Gastroesophageal sphincter (tissue), 4 donors: ENCODE results near the gene ARRDC4. TPM values are rescaled to one million over a fixed set of nuclear protein-coding genes. Genes with fewer than 3 reads are reported as not detected.

Experiments used
- ATAC-seq: fragments of 150-250 bp; one replicate; pipeline ENCODE4 v1.9.1; 2016; ENCODE audit warnings: mild to moderate bottlenecking, moderate library complexity
- H3K27ac ChIP-seq, 4 donors: fragments of 200-600 bp; sonication (generic) in 3 of 4; 1 replicate in 3 of 4; 2 replicates in 1 of 4; pipeline ENCODE4 v1.5.1; 2016 to 2019
- H3K27me3 ChIP-seq: fragments of 200-600 bp; sonication (generic); one replicate; pipeline ENCODE4 v1.5.1; 2019
- H3K36me3 ChIP-seq, 2 donors: fragments of 200-600 bp; sonication (generic); one replicate each; pipeline ENCODE4 v1.5.1; 2019; ENCODE audit warnings: control low read depth in 1 of 2
- H3K4me1 ChIP-seq, 3 donors: fragments of 200-600 bp; sonication (generic); 1 replicate in 2 of 3; 2 replicates in 1 of 3; pipeline ENCODE4 v1.5.1; 2016 to 2019; ENCODE audit warnings: control low read depth in 2 of 3
- H3K4me3 ChIP-seq, 2 donors: fragments of 200-600 bp; sonication (generic); one replicate each; pipeline ENCODE4 v1.5.1; 2019; ENCODE audit warnings: mild to moderate bottlenecking in 1 of 2, moderate library complexity in 1 of 2
- H3K9me3 ChIP-seq, 3 donors: fragments of 200-600 bp; sonication (generic); one replicate each; pipeline ENCODE4 v1.5.1; 2017 to 2019; ENCODE audit warnings: control low read depth in 2 of 3
- EP300 ChIP-seq: sonication (generic); formaldehyde crosslinking; IDR thresholded peaks from one replicate; pipeline ENCODE4 v1.6.1; 2017; ENCODE audit warnings: antibody characterized with exemption, mild to moderate bottlenecking
- POLR2A ChIP-seq, 2 donors: fragments of 450-650 bp; IDR thresholded peaks; one replicate each; pipeline ENCODE4 v1.6.1; 2017; ENCODE audit warnings: antibody characterized with exemption in 2 of 2, mild to moderate bottlenecking in 2 of 2, moderate library complexity in 1 of 2
- POLR2AphosphoS5 ChIP-seq: sonication (generic); formaldehyde crosslinking; IDR thresholded peaks from one replicate; pipeline ENCODE4 v1.6.1; 2017; ENCODE audit warnings: antibody characterized with exemption
- WGBS, 2 donors: methylation state at CpG; one replicate each; pipeline ENCODE4 v1.1.5; 2018; ENCODE audit warnings: low coverage in 1 of 2; 5-methylcytosine and 5-hydroxymethylcytosine counted together
- total RNA-seq, 4 donors: library from RNA; depleted of rRNA; stranded (reverse); fragments of >200 nt; gene quantifications; one replicate each; pipeline ENCODE4 v1.1.0, GENCODE V29; 2016
- TF ChIP-seq, protein P1 (sequence below), 4 experiments: fragments of 200-600 bp in 2 of 4; fragments of 450-650 bp in 2 of 4; sonication (generic) in 1 of 4; IDR thresholded peaks; one replicate each; pipeline ENCODE4 v1.5.1; 2017 to 2019; ENCODE audit warnings: antibody characterized with exemption in 4 of 4, mild to moderate bottlenecking in 2 of 4, moderate library complexity in 2 of 4

The ARRDC4 gene
- total RNA-seq, 4 donors from 2014 or later: 49.5 to 176 (median 116) TPM

DNA sequence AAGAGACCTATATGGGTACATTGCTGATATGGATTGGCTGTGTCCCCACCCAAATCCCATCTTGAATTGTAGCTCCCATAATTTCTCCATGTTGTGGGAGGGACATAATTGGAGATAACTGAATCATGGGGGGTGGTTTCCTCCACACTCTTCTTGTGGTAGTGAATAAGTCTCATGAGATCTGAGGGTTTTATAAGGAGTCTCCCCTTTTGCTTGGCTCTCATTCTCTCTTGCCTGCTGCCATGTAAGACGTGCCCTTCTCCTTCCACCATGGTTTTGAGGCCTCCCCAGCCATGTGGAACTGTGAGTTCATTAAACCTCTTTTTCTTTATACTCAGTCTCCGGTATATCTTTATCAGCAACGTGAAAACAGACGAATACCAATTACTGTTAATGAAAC lies 5.0 kb upstream of the ARRDC4 start:
- Histone ChIP-seq H3K36me3 (no peaks in the 10 kb centered on the region), H3K27me3 (no peaks in the 10 kb centered on the region), H3K9me3 (no peaks in the 10 kb centered on the region), H3K27ac (no peak overlapping the region), H3K4me3 (no peak overlapping the region), H3K4me1 (peaks cover 0 to 7% (median 0%) of the 10 kb centered on the region in 3 donors)
- TF ChIP-seq POLR2A (IDR thresholded peaks at IDR 0.05): no peak
- TF ChIP-seq, protein P1, sequence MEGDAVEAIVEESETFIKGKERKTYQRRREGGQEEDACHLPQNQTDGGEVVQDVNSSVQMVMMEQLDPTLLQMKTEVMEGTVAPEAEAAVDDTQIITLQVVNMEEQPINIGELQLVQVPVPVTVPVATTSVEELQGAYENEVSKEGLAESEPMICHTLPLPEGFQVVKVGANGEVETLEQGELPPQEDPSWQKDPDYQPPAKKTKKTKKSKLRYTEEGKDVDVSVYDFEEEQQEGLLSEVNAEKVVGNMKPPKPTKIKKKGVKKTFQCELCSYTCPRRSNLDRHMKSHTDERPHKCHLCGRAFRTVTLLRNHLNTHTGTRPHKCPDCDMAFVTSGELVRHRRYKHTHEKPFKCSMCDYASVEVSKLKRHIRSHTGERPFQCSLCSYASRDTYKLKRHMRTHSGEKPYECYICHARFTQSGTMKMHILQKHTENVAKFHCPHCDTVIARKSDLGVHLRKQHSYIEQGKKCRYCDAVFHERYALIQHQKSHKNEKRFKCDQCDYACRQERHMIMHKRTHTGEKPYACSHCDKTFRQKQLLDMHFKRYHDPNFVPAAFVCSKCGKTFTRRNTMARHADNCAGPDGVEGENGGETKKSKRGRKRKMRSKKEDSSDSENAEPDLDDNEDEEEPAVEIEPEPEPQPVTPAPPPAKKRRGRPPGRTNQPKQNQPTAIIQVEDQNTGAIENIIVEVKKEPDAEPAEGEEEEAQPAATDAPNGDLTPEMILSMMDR (IDR thresholded peaks at IDR 0.05): no peak
- TF ChIP-seq POLR2AphosphoS5: no peak
- no peak for TF ChIP-seq EP300
- no peak for ATAC-seq
- WGBS, 2 donors: 90 to 93% methylated on average over 4 of the region's 4 CpGs

DNA sequence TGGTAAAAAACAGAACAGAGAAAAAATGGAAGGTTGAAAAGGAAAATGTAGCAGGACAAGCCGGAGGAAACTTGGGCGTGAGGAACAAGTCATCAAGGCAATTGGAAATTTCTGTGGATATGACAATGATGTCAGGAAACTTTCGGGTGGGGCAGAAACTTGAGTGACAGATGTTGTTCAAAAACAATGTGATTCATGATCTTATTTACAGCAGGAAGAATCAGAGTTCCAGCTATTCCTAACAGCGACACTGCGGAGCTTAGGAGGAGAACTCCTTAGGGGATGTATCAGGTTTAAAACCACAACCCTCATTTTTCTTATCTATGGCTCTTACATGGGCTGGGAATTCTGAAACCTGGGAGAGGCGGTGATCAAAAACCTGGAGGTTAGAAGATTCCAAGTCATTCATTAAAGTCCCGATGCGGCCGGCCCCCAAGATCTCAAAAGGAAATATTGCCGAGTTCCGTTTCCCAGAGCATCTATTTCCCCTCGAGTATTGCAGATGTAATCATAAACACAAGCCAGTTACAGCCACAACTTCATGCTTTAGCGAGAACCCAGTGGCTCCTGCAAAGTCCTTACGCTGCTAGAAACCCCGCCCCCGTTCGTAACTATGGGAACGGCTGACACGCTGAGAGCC lies 659 bp upstream of the ARRDC4 start:
- H3K27ac ChIP-seq: peak overlapping the region; percentile 15 to 76 (median 71)
- TF ChIP-seq POLR2A (IDR thresholded peaks at IDR 0.05): no peak
- TF ChIP-seq, protein P1 (IDR thresholded peaks at IDR 0.05): no peak
- TF ChIP-seq POLR2AphosphoS5: no peak
- H3K4me3 ChIP-seq: peak overlapping the region; percentile 58 to 98
- H3K27me3 ChIP-seq: no peaks in the 10 kb centered on the region
- peaks cover 0 to 43% (median 0%) of the 10 kb centered on the region in 3 donors for H3K4me1 ChIP-seq
- no peaks in the 10 kb centered on the region for H3K36me3 ChIP-seq
- H3K9me3 ChIP-seq: no peaks in the 10 kb centered on the region
- WGBS, 2 donors: 4 to 7% methylated on average over 17 to 18 of the region's 19 CpGs
- ATAC-seq: no peak

DNA sequence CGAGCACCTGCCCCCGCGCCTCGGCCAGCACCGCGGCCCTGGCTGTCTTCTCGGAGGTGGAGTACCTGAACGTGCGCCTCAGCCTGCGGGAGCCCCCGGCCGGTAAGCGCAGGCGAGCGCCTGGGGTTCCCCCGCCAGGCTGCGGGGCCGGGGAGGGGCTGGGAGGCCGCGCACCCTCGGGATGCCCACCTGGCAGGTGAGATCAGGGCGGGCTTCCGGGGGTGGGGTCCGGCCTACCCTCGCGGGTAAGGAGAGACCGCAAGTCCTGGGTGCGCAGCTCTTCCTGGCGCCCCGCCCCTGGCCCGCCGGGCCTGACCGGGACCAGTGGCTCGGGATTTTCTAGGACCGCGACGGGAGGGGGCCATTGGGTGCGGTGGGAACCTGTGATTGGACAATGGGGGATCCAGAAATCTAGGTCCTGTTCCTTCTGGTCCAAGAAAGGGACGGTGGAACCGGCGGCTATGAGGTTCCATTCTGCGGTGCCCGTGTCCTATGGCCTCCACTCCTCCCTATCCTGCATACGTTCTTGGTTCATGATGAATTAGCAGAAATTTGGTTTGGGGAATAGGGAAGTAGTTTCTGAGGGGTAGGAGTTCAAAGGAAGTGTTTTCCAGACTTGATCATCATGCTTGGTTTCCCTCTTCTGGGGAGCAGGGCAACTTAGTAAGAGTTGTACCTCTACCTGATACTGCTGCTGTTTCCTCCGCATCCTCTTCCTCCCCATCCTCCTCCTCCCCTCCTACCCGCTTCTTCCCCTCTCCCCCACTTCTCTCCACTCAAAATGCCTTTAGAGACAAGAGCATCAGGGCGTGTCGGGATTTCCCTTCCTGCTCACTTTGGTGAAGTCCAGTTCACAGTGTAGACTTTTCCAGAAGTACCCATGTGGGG lies 808 bp downstream of the ARRDC4 start:
- peak overlapping the region; percentile 92 to 99 (median 98) for H3K27ac ChIP-seq
- peak; percentile 20 for ATAC-seq
- H3K4me1 ChIP-seq: peaks cover 2 to 58% (median 2%) of the 10 kb centered on the region in 3 donors
- peaks cover 0 to 6% of the 10 kb centered on the region in 2 donors for H3K36me3 ChIP-seq
- no peaks in the 10 kb centered on the region for H3K27me3 ChIP-seq
- H3K4me3 ChIP-seq: peak overlapping the region; percentile 88 to 98
- no peaks in the 10 kb centered on the region for H3K9me3 ChIP-seq
- TF ChIP-seq POLR2AphosphoS5: peak; percentile 45
- no peak for TF ChIP-seq EP300
- 11 to 26% methylated on average over 5 to 10 of the region's 48 CpGs for WGBS, 2 donors

DNA sequence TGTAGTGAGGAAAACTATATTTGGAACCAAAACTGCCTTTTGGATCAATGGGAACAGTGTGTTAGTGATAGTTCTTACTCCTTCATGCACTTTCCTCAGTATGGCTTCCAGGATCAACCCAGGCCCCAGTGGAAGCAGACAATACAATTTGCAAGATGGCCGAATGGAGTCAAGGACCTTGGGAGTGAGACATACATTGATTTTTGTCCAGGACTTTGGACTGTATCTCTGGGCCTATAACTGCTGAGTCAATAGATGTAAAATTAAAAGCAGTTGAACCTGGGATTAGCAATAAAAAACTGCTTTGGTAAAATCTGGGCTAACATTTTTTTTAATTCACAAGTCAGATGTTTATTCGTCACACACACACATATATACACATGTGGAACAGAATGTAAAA lies 1.8 kb downstream of the ARRDC4 start:
- Histone ChIP-seq H3K4me1 (peaks cover 2 to 67% (median 6%) of the 10 kb centered on the region in 3 donors), H3K4me3 (peak overlapping the region; percentile 88 to 98), H3K36me3 (peaks cover 0 to 13% of the 10 kb centered on the region in 2 donors), H3K9me3 (no peaks in the 10 kb centered on the region), H3K27me3 (no peaks in the 10 kb centered on the region), H3K27ac (peak overlapping the region in 2 of 4 donors; percentile 97 to 98)
- ATAC-seq: no peak
- no peak for TF ChIP-seq POLR2A (IDR thresholded peaks at IDR 0.05)
- TF ChIP-seq, protein P1 (IDR thresholded peaks at IDR 0.05): no peak
- no peak for TF ChIP-seq POLR2AphosphoS5
- no peak for TF ChIP-seq EP300
- 83 to 100% methylated on average over 1 to 2 of the region's 2 CpGs for WGBS, 2 donors

DNA sequence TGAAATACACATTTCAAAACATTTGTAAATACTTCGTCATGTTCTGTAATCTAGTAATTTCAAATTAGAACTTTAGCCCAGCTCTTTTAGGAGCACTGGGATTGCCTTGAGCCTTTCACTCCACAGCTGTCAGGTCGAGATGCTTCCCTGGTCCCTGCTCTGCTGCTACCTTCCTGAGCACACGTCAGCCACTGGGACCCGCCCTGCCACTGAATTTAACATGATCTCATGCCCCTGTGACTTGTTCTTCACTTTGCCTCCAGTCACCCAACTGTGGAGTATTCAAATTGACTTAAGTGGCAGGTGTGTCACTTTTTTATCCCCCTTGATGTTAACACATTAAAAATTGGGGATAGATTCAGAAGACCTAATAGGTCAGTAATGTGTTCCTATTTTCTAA lies 3.3 kb downstream of the ARRDC4 start:
- peaks cover 13 to 82% (median 15%) of the 10 kb centered on the region in 3 donors for H3K4me1 ChIP-seq
- no peaks in the 10 kb centered on the region for H3K9me3 ChIP-seq
- TF ChIP-seq POLR2AphosphoS5: no peak
- no peak for TF ChIP-seq EP300
- TF ChIP-seq POLR2A (IDR thresholded peaks at IDR 0.05): no peak
- TF ChIP-seq, protein P1 (IDR thresholded peaks at IDR 0.05): no peak
- H3K36me3 ChIP-seq: peaks cover 0 to 18% of the 10 kb centered on the region in 2 donors
- peak overlapping the region; percentile 7 to 59 (median 32) for H3K27ac ChIP-seq
- H3K4me3 ChIP-seq: no peak overlapping the region
- WGBS, 2 donors: 45 to 46% methylated on average over 4 of the region's 4 CpGs
- ATAC-seq: no peak
- no peaks in the 10 kb centered on the region for H3K27me3 ChIP-seq
